Measurements from ENCODE around the gene DMAP1. TPM values are rescaled to one million over a fixed set of nuclear protein-coding genes. Genes with fewer than 3 reads are reported as not detected.

DMAP1 gene
- polyA plus RNA-seq, 6 donors from 2014 or later, result 22.8 to 38.3 (median 33.8) TPM

DNA sequence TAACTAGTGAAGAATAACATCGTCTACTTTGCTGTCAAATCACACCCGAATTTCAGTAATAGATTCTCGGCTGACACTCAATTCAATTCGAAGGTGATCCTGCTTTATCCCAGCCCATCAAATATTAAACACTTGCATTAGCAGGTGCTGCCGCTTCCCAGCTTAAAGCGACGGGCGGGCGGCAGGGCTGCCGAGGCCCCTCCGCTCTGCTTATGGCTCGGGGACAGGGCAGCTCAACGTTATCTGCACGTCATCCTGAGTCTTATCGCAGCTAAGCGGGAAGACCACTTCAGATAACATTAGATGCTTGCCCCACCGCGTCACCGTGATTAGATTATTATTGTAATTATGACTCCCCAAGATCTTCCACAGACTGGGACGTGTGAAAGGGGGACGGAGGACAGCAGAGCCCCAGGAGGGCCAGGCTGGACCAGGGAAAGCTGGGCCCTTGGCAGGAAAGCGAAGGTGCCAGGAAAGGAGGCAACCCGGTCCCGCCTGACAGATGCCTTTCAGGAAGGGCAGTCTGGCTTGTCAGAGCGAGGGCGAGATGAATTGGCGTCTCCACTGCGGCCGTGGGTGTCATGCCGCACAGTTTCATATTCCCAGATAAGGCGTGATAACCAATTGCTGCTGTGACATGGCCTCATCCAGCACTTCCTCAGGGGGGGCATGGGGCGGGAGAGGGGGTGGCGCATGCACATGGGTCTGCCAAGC lies 37.0 kb downstream of the DMAP1 start:
- Mint-ChIP-seq H3K9me3 (no peaks in the 10 kb centered on the region), H3K27me3 (no peaks in the 10 kb centered on the region), H3K36me3 (peaks cover 0 to 15% of the 10 kb centered on the region in 2 donors), H3K27ac (peak overlapping the region in 1 of 6 donors; percentile 76), H3K4me1 (peaks cover 0 to 18% (median 1%) of the 10 kb centered on the region in 3 donors), H3K4me3 (no peak overlapping the region)
- DNase-seq (no peak), ATAC-seq (ENCODE audit: low read depth in 2 of 2) (no peak)

- peaks cover 0 to 8% of the 10 kb centered on the region in 2 donors for H3K36me3 Mint-ChIP-seq
- no peak overlapping the region for H3K27ac Mint-ChIP-seq
These were observed 38.2 kb downstream of the DMAP1 start for GRCh38 chr1:44251486-44251885.

DNA sequence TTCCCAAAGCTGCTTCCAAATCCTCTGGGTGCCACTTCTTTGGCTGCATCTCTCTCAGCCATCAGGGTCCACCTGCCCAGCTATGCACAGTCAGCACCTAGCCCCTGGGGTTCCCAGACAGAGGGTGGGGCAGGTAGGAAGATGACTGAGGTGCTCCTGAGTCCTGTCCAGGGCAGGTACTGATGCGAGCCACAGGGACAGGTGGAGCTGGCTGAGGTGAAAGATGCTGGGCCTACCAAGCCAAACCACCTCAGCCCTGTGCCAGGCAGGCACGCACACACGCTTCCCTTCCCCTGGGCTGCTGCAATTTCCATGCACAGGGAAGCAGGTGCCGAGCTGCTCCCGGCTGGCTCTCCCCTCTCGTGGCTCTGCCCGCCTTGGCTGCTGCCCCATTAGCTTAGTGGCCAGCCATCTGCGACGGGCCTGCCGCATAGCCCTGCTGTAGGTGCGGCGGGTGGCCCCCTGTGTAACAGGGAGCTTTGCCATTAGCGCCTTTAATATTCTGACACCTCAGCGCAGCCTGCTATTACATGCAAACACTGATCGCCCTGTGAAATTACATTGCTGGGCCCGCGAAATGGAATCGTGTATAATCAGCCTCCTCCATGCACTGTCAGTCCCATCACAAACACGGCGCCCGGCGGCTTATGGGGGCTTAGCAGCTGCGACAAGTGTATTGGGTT lies 38.9 kb downstream of the DMAP1 start:
- Mint-ChIP-seq H3K4me1 (peaks cover 0 to 10% (median 0%) of the 10 kb centered on the region in 3 donors), H3K27ac (no peak overlapping the region), H3K9me3 (no peaks in the 10 kb centered on the region), H3K36me3 (peaks cover 0 to 7% of the 10 kb centered on the region in 2 donors), H3K4me3 (no peak overlapping the region), H3K27me3 (no peaks in the 10 kb centered on the region)
- ATAC-seq (ENCODE audit: low read depth in 2 of 2) (no peak), DNase-seq (no peak)

More at GRCh38 chr1:44251486-44251885, 38.2 kb downstream of the DMAP1 start:
- ATAC-seq (ENCODE audit: low read depth in 2 of 2) (no peak), DNase-seq (no peak)
- H3K4me3 Mint-ChIP-seq, result no peak overlapping the region
- H3K9me3 Mint-ChIP-seq, result no peaks in the 10 kb centered on the region
- no peaks in the 10 kb centered on the region for H3K27me3 Mint-ChIP-seq
- peaks cover 0 to 14% (median 0%) of the 10 kb centered on the region in 3 donors for H3K4me1 Mint-ChIP-seq

DNA sequence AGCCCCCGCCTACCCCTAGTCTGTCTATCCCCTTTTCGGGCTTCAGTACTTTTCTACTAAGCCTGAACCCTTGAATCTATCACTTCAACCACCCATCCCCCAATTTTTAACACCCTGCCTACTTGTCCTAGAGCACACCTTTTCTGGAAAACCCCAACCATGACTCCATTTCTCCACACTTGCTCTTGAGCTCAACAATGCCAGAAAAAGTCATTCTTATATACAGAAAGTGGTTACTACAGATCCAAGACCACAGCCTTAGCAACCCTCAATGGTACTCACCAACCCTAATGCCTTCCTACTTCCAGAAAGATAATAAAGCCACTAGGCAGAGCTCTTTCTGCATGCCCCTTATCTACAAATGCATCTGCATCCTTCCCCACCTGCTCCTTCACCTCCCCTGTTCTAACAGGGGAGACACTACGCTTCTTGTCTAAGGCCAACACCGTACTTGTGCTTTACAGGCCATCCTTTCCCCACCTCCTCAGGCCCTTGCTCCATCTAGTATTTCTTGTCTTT lies 41.2 kb downstream of the DMAP1 start:
- no peak for ATAC-seq (ENCODE audit: low read depth in 2 of 2)
- H3K4me3 Mint-ChIP-seq, result no peak overlapping the region
- H3K9me3 Mint-ChIP-seq, result no peaks in the 10 kb centered on the region
- no peak overlapping the region for H3K27ac Mint-ChIP-seq
- H3K27me3 Mint-ChIP-seq, result no peaks in the 10 kb centered on the region
- H3K36me3 Mint-ChIP-seq, result peaks cover 4 to 7% of the 10 kb centered on the region in 2 donors
- no peak for DNase-seq
- H3K4me1 Mint-ChIP-seq, result peaks cover 0 to 3% (median 0%) of the 10 kb centered on the region in 3 donors

DNA sequence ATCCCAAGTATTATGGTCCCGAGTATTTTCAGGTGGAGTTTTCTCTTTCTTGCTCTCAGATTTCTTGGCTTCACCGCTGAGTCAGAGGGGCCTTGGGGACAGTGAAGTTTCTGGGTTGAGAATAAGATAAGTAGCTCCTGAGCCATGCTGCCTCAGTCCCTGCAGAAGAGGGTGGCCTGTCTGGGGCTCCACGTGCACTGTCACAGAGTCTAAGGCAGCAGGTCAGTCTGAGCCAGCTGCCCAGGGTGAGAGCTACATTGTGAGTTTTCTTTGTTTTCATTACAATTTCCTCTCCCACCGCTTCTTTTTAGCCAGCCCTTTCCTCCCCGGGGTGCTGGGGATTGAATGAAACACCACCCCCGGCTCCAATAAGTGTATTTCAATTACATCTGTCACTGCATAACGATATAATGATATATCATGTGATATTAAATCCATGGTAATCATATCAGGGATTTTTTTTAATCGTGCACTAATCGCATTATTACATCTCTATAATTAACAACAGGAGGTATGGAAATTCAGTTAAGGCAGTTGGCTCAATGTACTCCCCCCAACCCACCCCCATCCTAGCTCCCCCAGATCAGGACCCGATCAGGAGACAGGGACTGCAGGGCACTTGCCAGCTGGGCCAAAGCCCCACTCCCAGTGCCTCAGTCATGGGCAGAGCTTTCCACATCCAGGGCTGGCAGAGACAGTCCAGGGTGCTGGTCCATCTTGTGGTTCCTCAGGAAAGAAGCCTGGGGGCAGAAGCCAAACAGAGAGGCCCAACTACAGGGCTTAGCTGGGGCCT lies 43.7 kb downstream of the DMAP1 start:
- Mint-ChIP-seq H3K9me3 (no peaks in the 10 kb centered on the region), H3K36me3 (peaks cover 4 to 10% of the 10 kb centered on the region in 2 donors)
- no peak for DNase-seq

GRCh38 chr1:44259090-44259489 lies 45.8 kb downstream of the DMAP1 start:
- DNase-seq (no peak), ATAC-seq (ENCODE audit: low read depth in 2 of 2) (no peak)
- Mint-ChIP-seq H3K4me3 (no peak overlapping the region), H3K27me3 (no peaks in the 10 kb centered on the region), H3K9me3 (no peaks in the 10 kb centered on the region), H3K4me1 (peaks cover 9 to 21% (median 16%) of the 10 kb centered on the region in 3 donors), H3K36me3 (peaks cover 4 to 14% of the 10 kb centered on the region in 2 donors), H3K27ac (no peak overlapping the region)

More for the DNA sequence above, 43.7 kb downstream of the DMAP1 start:
- Mint-ChIP-seq H3K4me3 (no peak overlapping the region), H3K4me1 (peaks cover 0 to 15% (median 12%) of the 10 kb centered on the region in 3 donors), H3K27me3 (no peaks in the 10 kb centered on the region), H3K27ac (no peak overlapping the region)
- ATAC-seq (ENCODE audit: low read depth in 2 of 2), result no peak

GRCh38 chr1:44260792-44261170 lies 47.5 kb downstream of the DMAP1 start:
- H3K27ac Mint-ChIP-seq, result no peak overlapping the region
- peaks cover 9 to 23% (median 21%) of the 10 kb centered on the region in 3 donors for H3K4me1 Mint-ChIP-seq
- ATAC-seq (ENCODE audit: low read depth in 2 of 2), result no peak
- no peak for DNase-seq
- no peak overlapping the region for H3K4me3 Mint-ChIP-seq
- peaks cover 4 to 14% of the 10 kb centered on the region in 2 donors for H3K36me3 Mint-ChIP-seq
- H3K27me3 Mint-ChIP-seq, result no peaks in the 10 kb centered on the region
- no peaks in the 10 kb centered on the region for H3K9me3 Mint-ChIP-seq

GRCh38 chr1:44261171-44261817 lies 48.0 kb downstream of the DMAP1 start:
- no peak overlapping the region for H3K4me3 Mint-ChIP-seq
- H3K4me1 Mint-ChIP-seq, result peaks cover 9 to 23% (median 21%) of the 10 kb centered on the region in 3 donors
- H3K36me3 Mint-ChIP-seq, result peaks cover 4 to 14% of the 10 kb centered on the region in 2 donors
- H3K27ac Mint-ChIP-seq, result no peak overlapping the region
- DNase-seq (no peak), ATAC-seq (ENCODE audit: low read depth in 2 of 2) (no peak)
- no peaks in the 10 kb centered on the region for H3K9me3 Mint-ChIP-seq
- no peaks in the 10 kb centered on the region for H3K27me3 Mint-ChIP-seq

DNA sequence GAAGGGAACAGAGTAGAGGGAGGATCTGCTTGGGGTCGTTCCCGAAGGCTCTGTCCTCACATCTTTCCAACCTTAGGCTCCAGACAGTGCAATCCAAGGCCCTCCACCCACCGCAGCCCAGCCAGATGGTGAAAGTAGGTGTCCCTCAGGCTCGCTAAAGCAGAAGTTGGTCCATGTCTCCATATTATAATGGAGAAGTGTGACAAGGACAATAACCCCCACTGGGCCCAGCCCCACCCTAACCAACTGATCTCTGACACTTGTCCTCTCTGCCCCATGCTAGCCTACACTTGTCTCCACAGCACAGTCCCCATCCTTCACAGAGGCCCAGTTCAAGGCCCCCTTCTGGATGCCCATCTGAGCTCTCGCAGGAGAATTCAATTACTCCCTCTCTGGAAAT lies 48.7 kb downstream of the DMAP1 start:
- no peaks in the 10 kb centered on the region for H3K27me3 Mint-ChIP-seq
- no peak for DNase-seq
- no peak for ATAC-seq (ENCODE audit: low read depth in 2 of 2)
- H3K9me3 Mint-ChIP-seq, result no peaks in the 10 kb centered on the region
- no peak overlapping the region for H3K4me3 Mint-ChIP-seq
- no peak overlapping the region for H3K27ac Mint-ChIP-seq
- peaks cover 4 to 14% of the 10 kb centered on the region in 2 donors for H3K36me3 Mint-ChIP-seq
- peaks cover 9 to 26% (median 21%) of the 10 kb centered on the region in 3 donors for H3K4me1 Mint-ChIP-seq

DNA sequence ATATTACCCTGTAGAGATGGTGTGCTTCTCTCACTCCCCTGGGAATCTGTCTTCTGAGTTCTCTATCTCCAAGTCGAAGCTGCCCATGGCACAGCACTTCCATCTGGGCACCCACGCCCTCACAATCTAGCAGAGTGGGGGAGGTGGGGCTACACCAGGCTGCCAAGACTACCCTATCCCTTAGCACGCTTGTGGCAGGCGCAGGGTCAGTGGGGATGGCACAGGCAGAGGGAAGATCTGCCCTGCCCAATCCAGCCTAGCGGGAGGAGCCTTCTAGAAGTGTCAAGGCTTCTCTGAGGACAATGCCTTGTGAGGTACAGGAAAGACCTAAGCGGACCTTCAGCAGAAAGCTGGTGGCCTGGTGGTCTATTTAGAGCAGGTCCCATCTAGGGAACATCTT lies 49.1 kb downstream of the DMAP1 start:
- Mint-ChIP-seq H3K4me1 (peaks cover 9 to 28% (median 21%) of the 10 kb centered on the region in 3 donors), H3K4me3 (no peak overlapping the region), H3K9me3 (no peaks in the 10 kb centered on the region), H3K27me3 (no peaks in the 10 kb centered on the region), H3K27ac (peak overlapping the region in 1 of 6 donors; percentile 27), H3K36me3 (peaks cover 4 to 14% of the 10 kb centered on the region in 2 donors)
- DNase-seq (no peak), ATAC-seq (ENCODE audit: low read depth in 2 of 2) (no peak)

DNA sequence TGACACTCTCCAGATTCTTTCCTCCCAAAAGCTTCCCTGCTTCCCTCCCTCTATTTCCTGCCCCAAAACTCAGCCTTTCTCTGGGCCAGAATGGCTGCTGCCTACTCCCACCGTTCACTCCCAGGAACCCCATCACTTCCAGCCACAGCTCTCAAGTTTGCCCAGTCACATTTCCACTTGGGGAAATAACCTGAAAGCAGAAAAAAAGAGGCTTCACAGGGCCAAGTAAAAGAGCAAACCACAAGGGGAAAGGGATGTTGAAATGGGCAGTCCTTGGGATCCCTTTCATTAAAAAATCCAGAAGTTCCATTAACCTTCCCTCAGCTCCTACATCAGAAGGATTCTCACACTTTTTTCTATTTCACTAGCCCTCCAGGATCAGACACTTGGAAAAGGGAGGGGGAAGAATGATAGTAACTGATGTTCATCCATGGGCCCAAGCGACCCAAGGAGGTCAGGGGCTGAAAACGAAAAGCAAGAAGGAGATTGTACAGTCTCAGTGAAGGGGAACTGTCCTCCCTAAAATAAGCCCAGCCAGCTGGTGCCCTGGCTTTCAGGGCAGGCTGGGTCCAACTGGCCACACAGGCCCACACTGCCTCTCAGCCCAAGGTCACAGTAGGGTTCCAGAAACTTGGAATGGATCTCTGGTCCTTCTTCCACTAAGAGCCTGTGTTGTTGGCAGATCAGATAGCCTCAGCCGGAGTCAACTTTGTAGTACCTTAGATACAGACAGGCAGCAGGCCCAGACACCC lies 49.7 kb downstream of the DMAP1 start:
- peaks cover 9 to 28% (median 21%) of the 10 kb centered on the region in 3 donors for H3K4me1 Mint-ChIP-seq
- no peaks in the 10 kb centered on the region for H3K9me3 Mint-ChIP-seq
- peak overlapping the region in 3 of 6 donors; percentile 13 to 27 (median 25) for H3K27ac Mint-ChIP-seq
- ATAC-seq (ENCODE audit: low read depth in 2 of 2) (no peak), DNase-seq (no peak)
- no peaks in the 10 kb centered on the region for H3K27me3 Mint-ChIP-seq
- peaks cover 4 to 14% of the 10 kb centered on the region in 2 donors for H3K36me3 Mint-ChIP-seq
- H3K4me3 Mint-ChIP-seq, result no peak overlapping the region
